ENCODE measurements around the gene NECAP2.
"Not testable (repeated sequence)": the region's sequence is repeated elsewhere in the genome, so short reads cannot be mapped to it uniquely, and the experiment has no call there.

NECAP2 gene

DNA sequence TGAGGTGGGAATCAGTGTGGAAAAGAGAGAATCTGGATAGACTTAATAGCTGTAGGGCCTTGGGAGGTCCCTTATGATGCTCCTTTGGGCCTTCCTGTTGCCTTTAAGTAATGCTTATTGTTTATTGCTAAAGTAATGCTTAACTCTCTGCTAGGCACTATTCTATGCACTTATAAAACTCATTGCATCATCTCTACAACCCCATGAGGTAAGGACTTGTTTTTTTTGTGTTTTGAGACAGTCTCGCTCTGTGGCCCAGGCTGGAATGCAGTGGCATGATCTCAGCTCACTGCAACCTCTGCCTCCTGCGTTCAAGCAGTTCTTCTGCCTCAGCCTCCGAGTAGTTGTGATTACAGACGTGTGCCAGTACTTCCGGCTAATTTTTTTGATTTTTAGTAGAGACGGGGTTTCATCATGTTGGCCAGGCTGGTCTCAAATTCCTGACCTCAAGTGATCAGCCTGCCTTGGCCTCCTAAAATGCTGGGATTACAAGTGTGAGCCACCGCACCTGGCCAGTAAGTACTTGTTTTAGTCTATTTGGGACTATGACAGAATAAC, 22.3 kb downstream of the NECAP2 start:
- DNase-seq, result no peak

DNA sequence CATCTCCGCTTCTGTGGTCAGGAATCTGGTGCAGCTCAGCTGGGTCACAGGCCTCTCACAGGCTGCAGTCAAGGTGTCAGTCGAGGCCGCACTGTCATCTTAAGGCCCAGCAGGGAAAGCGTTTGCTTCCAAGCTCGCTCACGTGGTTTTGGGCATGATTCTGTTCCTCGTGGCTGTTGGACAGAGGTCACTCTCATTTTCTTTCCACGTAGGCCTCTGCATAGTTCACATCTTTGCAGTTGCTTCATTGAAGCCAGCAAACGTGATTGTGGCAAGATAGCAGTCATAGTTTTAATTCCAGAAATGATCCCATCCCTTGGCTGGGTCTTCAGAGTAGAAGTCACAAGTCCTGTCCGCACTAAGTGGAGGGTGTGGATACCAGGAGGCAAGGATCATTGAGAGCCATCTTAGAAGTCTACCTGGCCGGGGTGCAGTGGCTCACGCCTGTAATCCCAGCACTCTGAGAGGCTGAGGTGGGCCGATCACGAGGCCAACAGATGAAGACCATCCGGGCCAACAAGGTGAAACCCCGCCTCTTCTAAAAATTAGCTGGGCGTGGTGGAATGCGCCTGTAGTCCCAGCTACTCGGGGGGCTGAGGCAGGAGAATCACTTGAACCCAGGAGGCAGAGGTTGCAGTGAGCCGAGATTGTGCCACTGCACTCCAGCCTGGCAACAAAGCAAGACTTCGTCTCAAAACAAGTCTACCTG, 24.5 kb downstream of the NECAP2 start:
- no peak for DNase-seq

DNA sequence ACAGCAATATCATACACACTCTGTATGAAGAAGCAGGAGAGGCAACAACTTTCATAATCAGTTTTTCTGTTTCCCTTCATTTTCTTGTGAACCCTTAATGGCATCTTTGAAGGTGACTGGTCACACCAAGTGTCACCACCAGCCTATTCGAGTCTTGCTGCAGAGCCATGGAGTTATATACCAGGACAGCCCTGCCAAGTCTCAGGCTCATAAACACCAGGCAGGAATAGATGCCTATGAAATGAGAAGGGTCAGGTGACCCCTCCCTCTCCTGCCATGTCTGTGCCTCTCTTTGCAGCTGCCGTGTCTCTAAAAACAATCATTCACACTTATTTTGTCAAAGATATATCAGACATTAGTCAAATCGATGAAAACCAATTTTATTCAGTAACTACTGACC, 28.0 kb downstream of the NECAP2 start:
- DNase-seq, result no peak

DNA sequence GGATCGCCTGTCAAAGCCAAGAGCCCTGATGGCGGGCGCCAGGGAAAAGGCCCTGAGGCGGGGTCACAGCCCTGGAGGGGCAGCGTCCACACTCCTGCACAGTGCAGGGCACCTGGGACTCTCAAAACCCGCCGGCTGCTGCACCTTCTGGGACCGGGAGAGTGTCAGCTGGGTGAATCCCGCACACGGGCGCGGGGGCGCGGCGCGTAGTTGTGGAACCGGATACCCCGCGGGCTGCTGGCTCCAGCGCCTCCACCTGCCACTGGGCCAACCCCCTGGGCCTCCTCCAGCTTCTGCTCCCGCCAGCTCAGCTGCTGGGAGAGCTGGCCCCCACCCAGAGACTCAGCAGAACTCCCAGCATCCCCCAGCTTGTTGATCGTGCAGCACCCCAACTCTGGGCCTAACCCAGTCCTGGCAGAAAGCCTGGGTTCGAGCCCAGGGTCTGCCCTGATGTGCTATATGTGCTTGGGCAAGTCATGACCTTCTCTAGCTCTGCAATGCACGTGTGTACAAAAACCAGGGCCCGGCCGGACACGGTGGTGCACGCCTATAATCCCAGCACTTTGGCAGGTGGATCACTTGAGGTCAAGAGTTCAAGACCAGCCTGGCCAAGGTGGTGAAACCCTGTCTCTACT, 33.8 kb downstream of the NECAP2 start:
- DNase-seq, result no peak

DNA sequence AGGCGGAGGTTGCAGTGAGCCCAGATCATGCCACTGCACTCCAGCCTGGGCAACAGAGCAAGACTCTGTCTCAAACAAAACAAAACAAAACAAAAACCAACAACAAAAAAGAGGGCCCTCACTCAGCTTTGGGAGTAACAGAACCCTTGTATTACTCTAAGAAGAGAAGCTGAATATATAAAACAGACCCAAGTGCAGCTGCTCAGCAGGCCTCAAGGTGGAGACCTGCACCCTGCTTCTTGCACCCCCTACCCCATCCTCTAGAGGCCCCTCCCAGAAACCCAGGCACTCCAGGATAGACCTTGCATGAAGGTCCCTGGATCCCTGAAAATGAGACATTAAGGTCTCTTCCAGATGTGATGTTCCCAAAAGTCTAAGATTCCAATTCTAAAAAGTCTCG, 34.4 kb downstream of the NECAP2 start:
- DNase-seq, result not testable (repeated sequence)

DNA sequence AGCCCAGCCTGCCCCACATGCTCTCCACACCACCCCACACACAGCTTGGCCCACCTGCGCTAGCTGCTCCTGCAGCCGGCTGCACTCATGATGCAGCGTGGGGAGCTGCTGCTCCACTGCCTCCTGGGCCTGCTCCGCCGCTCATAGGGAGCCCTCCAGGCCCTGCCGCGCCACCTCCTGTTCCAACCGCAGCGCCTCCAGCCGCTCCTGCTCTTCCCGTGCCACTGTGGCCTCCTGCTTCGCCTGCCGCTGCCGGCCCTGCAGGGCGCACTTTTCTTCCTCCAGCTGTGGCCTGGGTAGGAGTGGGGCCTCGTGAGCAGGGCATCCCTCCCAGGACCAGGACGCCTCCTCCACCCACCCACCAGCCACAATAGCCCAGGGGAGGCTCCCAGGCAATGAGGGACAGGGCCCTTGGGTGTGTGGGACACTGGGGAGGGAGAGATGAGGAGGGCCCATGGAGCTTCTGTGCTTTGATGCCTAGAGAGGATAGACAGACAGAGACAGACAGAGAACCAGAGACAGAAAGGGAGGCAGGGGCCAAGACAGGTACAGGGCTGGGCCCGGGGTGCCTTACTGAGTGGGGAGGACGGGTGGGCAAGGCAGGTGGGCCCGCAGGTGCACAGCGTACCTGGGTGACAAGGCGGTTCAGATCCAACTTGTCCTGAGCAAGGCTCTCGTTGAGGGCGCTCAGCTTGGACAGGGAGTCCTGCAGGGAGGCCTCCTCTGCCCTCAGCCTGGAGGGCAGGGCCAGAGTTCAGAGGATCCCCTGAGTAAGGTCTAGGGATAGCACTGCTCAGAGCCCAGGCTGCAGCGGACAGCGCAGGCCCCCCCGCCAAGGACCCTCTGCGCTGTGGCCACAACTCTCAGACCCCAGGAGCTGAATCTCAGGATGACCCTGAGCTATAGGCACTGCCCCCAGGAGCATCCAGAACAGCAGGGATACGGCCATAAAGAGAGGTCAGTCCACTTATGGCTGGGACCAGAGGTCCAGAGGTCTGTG, 35.5 kb downstream of the NECAP2 start:
- DNase-seq, result not testable (repeated sequence)

DNA sequence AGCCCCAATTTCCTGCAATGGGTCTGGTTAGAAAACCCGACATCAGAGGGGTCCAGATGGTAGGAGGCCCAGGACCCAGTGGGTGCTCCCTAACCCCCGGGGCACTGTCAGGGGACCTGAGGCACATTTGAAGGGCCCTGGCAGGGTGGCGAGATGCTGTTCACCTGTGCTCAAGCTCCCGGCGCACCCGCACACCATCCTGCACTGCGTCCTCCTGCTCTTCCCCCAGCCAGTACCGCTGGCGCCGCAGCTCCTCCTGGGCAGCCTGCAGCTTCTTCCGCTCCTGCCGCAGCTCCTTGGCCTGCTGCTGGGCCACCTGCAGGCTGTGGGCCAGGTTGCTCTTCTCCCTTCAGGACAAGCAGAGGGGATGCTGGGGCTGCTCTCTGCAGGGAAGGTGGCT, 37.6 kb downstream of the NECAP2 start:
- DNase-seq, result no peak

DNA sequence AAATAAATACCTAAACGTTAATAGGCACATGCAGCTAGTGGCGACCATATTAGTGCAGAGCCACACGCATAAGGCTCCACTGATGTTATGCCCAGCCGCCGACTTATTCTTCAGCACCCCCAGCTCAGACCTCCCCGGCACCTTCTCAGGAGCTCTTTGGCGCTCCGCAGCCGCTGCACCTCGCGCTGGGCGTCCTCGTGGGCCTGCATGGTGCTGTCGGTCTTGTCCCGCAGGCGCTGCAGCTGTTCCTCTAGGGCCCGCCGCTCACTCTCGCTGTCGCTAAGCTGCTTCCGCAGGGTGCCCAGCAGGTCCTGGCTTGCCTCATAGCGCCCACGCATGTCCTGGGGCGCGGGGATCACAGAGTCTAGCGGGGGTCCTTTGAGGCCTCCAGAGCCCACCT, 42.6 kb downstream of the NECAP2 start:
- DNase-seq, result not testable (repeated sequence)

DNA sequence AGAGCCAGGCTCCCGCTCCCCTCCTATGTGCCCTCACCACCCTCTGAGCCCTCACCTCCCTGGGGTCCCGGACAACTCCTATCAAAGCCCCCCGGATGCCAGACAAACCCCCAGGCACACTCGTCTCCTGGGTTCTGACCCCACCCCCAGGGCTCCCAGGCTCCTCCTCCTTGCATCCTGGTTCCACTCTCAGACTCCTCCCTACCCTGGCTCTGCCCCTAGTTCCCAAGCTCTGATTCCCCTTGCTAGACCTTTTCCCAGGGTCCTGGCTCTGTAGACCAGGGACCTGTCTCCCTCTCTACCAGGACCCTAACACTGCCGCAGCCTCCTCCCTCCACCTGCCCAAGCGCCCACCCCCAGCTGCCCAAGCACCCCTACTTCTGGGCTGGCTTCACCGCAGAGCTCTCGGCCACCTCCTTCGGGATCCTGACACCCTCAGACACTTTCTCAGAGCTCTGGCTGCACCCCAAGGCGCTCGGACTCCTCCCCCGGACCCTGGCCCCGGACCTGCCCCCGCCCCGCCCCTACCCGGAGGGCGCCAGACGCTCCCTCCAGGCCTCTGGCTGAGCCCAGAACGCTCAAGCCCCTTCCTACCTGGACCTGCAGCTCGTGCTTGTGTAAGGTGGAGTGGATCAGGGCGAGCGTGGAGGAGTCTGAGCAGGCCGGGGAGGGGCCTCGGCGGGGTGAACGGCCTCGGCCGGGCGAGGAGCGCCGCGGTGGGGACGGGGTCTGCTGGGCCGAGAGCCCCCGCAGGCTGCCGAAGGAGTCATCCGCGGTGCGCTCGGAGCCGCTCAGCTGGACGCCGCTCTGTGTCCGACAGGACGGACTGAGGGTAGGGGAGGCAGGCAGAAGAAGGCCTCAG, 43.3 kb downstream of the NECAP2 start:
- not testable (repeated sequence) for DNase-seq

DNA sequence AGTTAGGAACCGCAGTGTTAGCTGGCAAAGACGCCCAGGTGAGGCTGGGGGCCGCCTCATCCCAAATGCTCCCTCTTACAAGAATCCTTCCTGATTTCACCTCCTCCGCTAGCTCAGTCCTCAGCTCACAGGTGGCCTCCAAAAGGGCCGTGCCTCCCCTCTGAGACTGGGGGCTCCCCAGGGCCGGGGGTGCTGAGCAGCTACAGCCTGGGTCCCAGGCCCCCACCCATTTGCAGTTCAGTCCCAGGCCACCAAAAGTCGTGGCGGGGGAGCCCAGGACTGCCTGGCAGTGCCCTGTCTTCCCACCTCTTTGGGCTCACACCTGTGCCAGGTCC, 43.9 kb downstream of the NECAP2 start:
- DNase-seq, result no peak

DNA sequence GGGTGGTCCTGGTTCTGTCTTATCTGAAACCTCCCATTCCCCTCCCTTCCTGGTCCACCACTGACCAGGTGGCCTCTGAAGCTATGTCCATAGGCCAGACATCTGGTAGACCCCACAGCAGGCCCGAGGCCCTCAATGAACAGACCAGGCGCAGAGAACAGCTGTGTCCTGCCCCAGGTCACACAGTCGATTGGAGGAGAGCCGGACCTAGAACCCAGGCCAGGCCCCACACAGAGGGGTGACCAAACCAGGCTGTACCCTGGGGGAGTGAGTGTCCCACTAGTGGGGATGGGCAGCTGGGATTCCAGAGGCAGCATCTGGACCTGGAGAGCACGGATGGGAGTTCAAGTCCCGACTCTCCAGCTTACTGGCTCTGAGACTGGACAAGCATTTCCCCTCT, 44.4 kb downstream of the NECAP2 start:
- DNase-seq, result no peak

DNA sequence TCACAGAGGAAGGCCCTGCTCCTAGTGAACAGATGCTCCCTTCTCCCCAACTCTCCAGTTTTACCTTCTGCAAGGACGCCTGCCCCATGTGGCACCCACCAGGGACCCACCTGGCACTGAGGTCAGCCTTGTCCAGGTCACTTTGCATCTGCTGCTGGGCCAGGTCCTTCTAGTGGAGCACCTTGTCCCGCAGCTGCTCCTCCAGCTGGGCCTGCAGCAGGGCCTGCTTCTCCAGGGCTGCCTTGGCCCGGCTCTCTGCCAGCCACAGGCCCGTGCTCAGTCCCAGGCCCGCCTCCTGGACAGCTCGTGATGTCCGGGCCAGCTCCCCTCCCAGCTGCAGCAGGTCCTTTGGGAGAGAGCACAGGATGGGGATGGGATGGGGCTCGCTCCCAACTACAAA, 45.8 kb downstream of the NECAP2 start:
- DNase-seq, result not testable (repeated sequence)

DNA sequence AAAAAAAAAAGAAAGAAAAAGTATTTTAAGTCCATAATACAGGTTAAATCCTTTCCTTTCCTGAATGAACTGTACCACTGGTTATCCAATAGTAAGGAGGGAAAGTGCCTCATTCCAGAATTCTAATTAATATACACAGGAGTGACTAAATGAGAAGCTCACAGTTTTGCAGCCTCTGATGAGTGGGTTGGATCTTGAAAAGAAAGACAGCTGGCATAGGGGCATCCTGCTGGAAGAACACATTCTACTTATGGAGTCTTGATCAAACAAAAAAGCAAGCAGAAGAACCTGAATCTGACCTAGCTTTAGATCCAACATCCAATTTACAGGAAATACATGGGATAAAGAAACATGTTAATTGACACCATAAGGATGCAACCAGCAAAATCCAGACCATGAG, 46.5 kb downstream of the NECAP2 start:
- not testable (repeated sequence) for DNase-seq

DNA sequence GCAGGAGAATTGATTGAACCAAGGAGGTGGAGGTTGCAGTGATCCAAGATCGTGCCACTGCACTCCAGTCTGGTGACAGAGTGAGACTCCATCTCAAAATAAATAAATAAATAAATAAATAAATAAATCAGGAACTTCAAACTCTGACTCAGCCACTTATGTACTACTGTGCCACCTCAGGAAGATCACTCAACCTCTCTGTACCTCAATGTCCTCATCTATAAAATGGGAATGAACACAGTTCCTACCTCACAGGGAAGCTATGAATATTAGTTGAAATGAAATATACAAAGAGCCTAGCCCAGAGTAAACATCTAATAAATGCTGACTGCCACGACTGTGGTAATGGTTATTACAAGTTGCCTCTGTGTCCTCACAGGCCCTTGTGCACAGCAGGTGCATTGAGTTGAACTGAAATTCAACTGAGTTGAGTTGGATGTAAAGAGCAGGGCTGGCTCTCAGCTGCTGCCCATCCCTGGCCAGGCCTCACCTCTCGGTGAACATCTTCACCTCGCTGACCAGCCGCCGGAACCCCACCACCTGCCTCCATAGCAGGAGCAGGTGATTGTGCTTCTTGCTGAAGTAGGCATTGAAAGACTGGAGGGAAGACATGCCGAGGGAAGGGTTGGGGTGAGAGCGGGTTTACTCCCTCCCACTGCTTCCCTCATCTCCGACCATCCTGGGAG, 48.8 kb downstream of the NECAP2 start:
- not testable (repeated sequence) for DNase-seq

DNA sequence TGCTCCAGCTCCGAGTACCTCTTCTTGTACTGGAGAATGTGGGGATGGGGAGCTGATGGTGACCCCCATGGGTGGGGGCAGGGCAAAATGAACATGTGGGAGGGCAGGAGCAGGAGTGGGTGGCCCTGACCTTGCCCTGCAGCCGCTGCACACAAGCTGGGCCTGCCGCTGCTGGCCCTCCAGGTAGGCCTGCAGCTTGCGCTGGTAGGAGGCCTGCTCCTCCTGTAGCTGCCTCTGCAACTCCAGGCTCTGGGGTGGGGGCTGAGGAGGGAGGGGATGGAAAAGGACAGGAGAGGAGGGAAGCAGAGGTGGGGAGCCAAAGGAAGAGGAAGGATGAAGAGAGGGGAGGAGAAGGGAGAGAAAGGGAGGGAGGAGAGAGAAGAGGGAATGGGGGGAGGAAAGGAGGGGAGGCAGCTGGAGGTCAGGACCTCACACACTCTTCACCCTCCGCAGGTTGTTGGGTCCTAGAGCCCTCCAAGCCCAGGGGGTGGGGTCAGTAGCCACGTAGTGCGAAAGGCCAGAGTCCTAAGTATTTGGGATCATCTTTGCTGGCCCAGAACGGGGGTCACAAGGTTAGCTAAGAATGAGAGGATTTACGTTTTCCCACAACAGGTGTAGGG, 50.6 kb downstream of the NECAP2 start:
- no peak for DNase-seq

DNA sequence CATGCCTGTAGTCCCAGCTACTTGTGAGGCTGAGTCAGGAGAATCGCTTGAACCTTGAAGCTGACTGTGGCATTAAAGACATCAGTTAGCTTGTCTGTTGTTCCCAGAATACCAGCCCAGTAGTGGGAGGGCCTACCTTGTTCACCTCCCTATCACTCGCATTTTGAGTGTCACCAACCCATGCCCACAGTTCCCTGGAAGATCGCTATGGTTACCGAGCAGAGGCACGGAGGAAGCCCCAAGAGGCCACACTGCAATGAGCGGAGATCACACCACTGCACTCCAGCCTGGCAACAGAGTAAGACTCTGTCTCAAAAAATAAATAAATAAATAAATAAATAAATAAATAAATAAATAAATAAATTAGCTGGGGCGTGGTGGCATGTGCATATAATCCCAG, 52.4 kb downstream of the NECAP2 start:
- DNase-seq, result not testable (repeated sequence)

DNA sequence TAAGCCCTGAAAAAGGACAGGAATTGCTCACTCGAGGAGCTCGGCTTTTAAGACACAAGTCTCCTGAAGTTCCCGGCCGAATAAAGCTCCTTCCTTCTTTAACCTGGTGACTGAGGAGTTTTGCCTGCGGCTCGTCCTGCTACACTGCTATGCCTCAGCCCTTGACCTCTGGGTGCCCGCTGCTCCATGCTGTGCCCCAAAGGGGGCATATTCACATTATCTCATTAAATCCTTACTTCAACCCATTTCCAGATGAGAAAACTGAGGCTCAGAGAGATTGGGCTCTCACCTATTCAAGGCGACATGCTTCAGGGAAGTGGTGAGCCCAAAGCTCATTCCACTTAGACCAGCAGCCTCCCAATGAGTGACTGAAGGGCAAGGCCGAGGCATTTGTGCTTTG, 53.2 kb downstream of the NECAP2 start:
- DNase-seq, result not testable (repeated sequence)

DNA sequence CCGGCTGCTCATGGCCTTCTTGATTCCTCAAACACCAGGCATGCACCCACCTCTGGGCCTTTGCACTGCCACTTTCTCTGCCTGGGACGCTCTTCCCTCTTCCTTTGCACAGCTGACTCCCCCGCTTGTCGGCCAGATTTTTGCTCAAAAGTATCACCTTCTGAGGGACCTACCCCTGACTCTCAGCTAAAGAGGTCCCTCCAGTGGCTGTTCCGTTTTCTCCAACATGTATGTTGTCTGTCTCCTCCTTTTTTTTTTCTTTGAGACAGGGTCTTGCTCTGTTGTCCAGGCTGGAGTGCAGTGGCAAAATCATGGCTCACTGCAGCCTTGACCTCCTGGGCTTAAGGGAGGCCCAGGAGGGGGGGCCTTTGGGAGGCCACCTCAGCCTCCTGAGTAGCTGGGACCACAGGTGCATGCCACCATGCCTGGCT, 57.0 kb downstream of the NECAP2 start:
- DNase-seq, result not testable (repeated sequence)

DNA sequence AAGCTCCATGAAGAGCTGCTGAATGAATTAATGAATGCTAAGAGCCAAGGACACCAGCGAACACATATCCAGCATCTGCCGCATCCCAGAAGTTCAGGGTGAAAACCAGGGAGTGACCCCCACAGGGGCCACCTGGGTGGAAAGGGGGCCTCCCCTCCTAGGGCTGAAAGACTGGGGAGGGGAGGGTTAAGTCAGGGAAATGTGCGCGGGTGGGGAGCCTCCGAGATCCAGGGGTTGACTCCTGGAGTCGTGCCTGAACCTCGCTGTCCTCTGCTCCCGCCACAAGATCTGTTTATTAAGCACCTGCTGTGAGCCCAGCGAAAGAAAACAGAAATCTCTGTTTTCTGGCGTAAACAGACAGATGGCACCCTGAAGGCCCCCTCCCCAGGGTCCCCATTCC, 57.5 kb downstream of the NECAP2 start:
- not testable (repeated sequence) for DNase-seq

DNA sequence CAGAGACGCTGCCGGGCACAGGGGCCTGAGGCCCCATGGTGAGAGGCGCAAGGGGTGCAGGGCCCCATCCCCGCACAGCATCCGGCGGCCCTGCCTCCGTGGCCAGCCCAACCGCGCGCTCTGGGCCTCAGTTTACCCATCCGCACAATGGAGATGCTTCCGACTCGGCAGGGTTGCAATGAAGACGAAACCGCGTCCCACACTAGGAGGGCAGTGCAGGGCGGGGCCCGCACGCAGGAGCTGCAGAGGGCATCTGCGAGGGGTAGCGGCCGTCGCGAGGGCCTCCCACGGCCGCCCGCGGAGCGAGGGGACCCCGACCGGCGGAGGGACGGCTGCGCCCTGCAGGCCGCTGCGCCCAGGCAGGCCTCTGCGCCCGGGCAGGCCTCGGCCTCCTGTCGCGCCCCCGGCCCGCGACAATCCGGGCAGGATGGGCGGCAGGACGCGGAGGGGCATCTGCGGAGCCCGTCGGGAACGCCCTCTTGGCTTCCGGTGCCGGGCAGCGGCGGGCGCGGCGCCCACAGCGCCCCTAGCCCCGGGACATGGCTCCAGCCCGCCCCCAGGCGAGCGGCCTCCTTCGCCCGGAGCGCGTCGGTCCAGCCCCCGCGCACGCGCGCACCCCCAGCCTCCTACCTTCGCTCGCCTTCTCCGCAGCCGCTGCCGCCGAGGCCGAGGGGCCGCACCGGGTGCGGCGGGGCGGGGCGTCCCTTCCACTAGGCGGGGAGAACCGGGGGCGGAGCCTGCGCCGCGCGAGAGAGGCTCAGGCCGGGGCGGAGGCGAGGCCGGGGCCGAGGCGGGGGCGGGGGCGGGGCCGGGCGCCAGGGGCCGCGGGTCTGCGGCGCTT, 58.3 kb downstream of the NECAP2 start:
- peak; percentile 96 for DNase-seq
